SK-N-SH (cell line): ENCODE data around the gene MAU2. TPM values are rescaled to one million over a fixed set of nuclear protein-coding genes. Genes with fewer than 3 reads are reported as not detected.

Experiments
- CTCF ChIA-PET: fragments of 300-600, 350-600 bp; formaldehyde crosslinking; extraction: SDS; loops from one replicate; lab custom pipeline; 2021; lab: Yijun Ruan, JAX
- POLR2A ChIA-PET: fragments of 350-600 bp; sonication (Branson Sonifier 250); formaldehyde crosslinking; extraction: SDS; loops from one replicate; lab custom pipeline; 2020; ENCODE audit warnings: antibody characterized with exemption, inconsistent platforms; lab: Yijun Ruan, JAX
- DNase-seq: peaks from one replicate; pipeline ENCODE4 v3.0.0; 2012
- H2AFZ ChIP-seq: fragments of 200-600 bp; sonication (generic); 2 replicates; pipeline ENCODE4 v1.8.1; 2016; ENCODE audit warnings: antibody characterized with exemption, mild to moderate bottlenecking, low read depth
- H3F3A ChIP-seq: fragments of 200-600 bp; sonication (generic); replicated peaks from 2 replicates; pipeline ENCODE3; 2016; ENCODE audit warnings: antibody characterized with exemption, mild to moderate bottlenecking; ENCODE audit not compliant: insufficient read depth
- H3K27ac ChIP-seq, 2 experiments: fragments of 200-500 bp in 1 of 2; fragments of 200-600 bp in 1 of 2; sonication (Bioruptor generic) in 1 of 2; sonication (generic), shearing (Covaris generic) in 1 of 2; 2 replicates each; pipeline versions ENCODE4 v1.5.1 to v1.6.1; 2014 to 2016; ENCODE audit warnings: low read depth in 2 of 2, inconsistent platforms in 1 of 2, low read length in 1 of 2, mild to moderate bottlenecking in 1 of 2, mixed read lengths in 1 of 2
- H3K27me3 ChIP-seq: fragments of 200-600 bp; sonication (generic), shearing (Covaris generic); 2 replicates; pipeline ENCODE4 v1.6.1; 2016; ENCODE audit warnings: mixed run types; ENCODE audit not compliant: insufficient read depth
- H3K36me3 ChIP-seq, 2 experiments: fragments of 200-500 bp in 1 of 2; fragments of 200-600 bp in 1 of 2; sonication (Bioruptor generic) in 1 of 2; sonication (generic) in 1 of 2; replicated peaks in 1 of 2; 2 replicates each; pipeline versions ENCODE3 to v1.5.1; 2014 to 2016; ENCODE audit warnings: low read length in 1 of 2, mild to moderate bottlenecking in 1 of 2; ENCODE audit not compliant: insufficient read depth in 2 of 2, control insufficient read depth in 1 of 2
- H3K4me1 ChIP-seq, 2 experiments: fragments of 200-500 bp in 1 of 2; fragments of 200-600 bp in 1 of 2; sonication (Bioruptor generic) in 1 of 2; sonication (generic), shearing (Covaris generic) in 1 of 2; 2 replicates each; pipeline versions ENCODE4 v1.5.1 to v1.6.1; 2014 to 2016; ENCODE audit warnings: low read depth in 1 of 2, low read length in 1 of 2, mixed run types in 1 of 2; ENCODE audit not compliant: insufficient read depth in 2 of 2, control insufficient read depth in 1 of 2
- H3K4me2 ChIP-seq: fragments of 200-600 bp; sonication (generic), shearing (Covaris generic); 2 replicates; pipeline ENCODE4 v1.6.1; 2017; ENCODE audit warnings: mixed run types
- H3K4me3 ChIP-seq, 2 experiments: fragments of 200-500 bp in 1 of 2; fragments of 200-600 bp in 1 of 2; sonication (Bioruptor generic) in 1 of 2; sonication (generic), shearing (Covaris generic) in 1 of 2; 2 replicates each; pipeline versions ENCODE4 v1.5.1 to v1.8.1; 2014 to 2016; ENCODE audit warnings: low read depth in 2 of 2, inconsistent platforms in 1 of 2, low read length in 1 of 2, mild to moderate bottlenecking in 1 of 2, mixed read lengths in 1 of 2, moderate library complexity in 1 of 2
- H3K79me2 ChIP-seq: fragments of 200-600 bp; sonication (generic); 2 replicates; pipeline ENCODE4 v1.8.1; 2017; ENCODE audit warnings: mild to moderate bottlenecking; ENCODE audit not compliant: insufficient read depth
- H3K9ac ChIP-seq: fragments of 200-600 bp; sonication (generic); 2 replicates; pipeline ENCODE4 v1.6.1; 2017; ENCODE audit warnings: mixed run types
- H3K9me2 ChIP-seq: fragments of 200-600 bp; sonication (generic); 2 replicates; pipeline ENCODE4 v1.6.1; 2017; ENCODE audit warnings: mixed run types
- H3K9me3 ChIP-seq: fragments of 200-600 bp; sonication (generic); 2 replicates; pipeline ENCODE4 v1.6.1; 2017; ENCODE audit warnings: mixed run types, mild to moderate bottlenecking, moderate library complexity
- H4K20me1 ChIP-seq: fragments of 200-600 bp; sonication (generic); 2 replicates; pipeline ENCODE4 v1.6.1; 2017; ENCODE audit warnings: mild to moderate bottlenecking, mixed run types; ENCODE audit not compliant: insufficient read depth
- ELF1 ChIP-seq: IDR thresholded peaks from 2 replicates; pipeline ENCODE4 v1.4.0; 2012
- EP300 ChIP-seq, 2 experiments: IDR thresholded peaks; 2 replicates each; pipeline versions ENCODE4 v1.4.0 to v1.6.1; 2012; ENCODE audit warnings: borderline replicate concordance in 1 of 2, low read depth in 1 of 2, low read length in 1 of 2
- MXI1 ChIP-seq: IDR thresholded peaks from 2 replicates; pipeline ENCODE4 v1.6.1; 2012; ENCODE audit warnings: mild to moderate bottlenecking, low read depth, low read length, improper control_type of control experiment
- NRF1 ChIP-seq: IDR thresholded peaks from 2 replicates; pipeline ENCODE4 v1.6.1; 2012; ENCODE audit warnings: low read depth, mild to moderate bottlenecking, low read length
- RAD21 ChIP-seq: IDR thresholded peaks from 2 replicates; pipeline ENCODE4 v1.6.1; 2012; ENCODE audit warnings: mild to moderate bottlenecking, low read length
- RFX5 ChIP-seq: IDR thresholded peaks from 2 replicates; pipeline ENCODE4 v1.6.1; 2012; ENCODE audit warnings: mild to moderate bottlenecking, improper control_type of control experiment, low read length
- RXRA ChIP-seq: IDR thresholded peaks from 2 replicates; pipeline ENCODE4 v1.4.0; 2012; ENCODE audit warnings: low read depth, mild to moderate bottlenecking, borderline replicate concordance
- TAF1 ChIP-seq: IDR thresholded peaks from 2 replicates; pipeline ENCODE4 v1.6.1; 2012; ENCODE audit warnings: low read depth, mild to moderate bottlenecking, low read length, moderate library complexity, borderline replicate concordance
- TEAD4 ChIP-seq: IDR thresholded peaks from 2 replicates; pipeline ENCODE4 v1.4.0; 2012; ENCODE audit warnings: mild to moderate bottlenecking, borderline replicate concordance; ENCODE audit not compliant: insufficient read depth
- YY1 ChIP-seq: IDR thresholded peaks from 2 replicates; pipeline ENCODE4 v1.4.0; 2012; ENCODE audit warnings: low read depth, mild to moderate bottlenecking
- WGBS: methylation state at CpG from one replicate; pipeline ENCODE4 v1.1.6; 2017; ENCODE audit warnings: low lambda C conversion rate; 5-methylcytosine and 5-hydroxymethylcytosine counted together
- polyA plus RNA-seq, 3 experiments: library from polyadenylated mRNA; depleted of rRNA; stranded (reverse); fragments of >200 nt; gene quantifications; 2 replicates each; pipeline ENCODE4 v1.2.3, GENCODE V29; 2012
- TF ChIP-seq, protein P1 (sequence below): IDR thresholded peaks from 2 replicates; pipeline ENCODE4 v1.4.0; 2012; ENCODE audit warnings: low read depth, borderline replicate concordance
- TF ChIP-seq, protein P2 (sequence below): fragments of 200-600 bp; sonication (generic); IDR thresholded peaks from 2 replicates; pipeline ENCODE4 v1.6.1; 2017; ENCODE audit warnings: antibody characterized with exemption, mild to moderate bottlenecking, moderate library complexity
- TF ChIP-seq, protein P3 (sequence below): fragments of 150-350 bp; IDR thresholded peaks from 2 replicates; pipeline ENCODE4 v1.6.1; 2016; ENCODE audit warnings: mild to moderate bottlenecking, low read depth, low read length

The MAU2 gene
- polyA plus RNA-seq, 1 of the 3 experiments (the other 2 are of a cell fraction) = 17.6 TPM

DNA sequence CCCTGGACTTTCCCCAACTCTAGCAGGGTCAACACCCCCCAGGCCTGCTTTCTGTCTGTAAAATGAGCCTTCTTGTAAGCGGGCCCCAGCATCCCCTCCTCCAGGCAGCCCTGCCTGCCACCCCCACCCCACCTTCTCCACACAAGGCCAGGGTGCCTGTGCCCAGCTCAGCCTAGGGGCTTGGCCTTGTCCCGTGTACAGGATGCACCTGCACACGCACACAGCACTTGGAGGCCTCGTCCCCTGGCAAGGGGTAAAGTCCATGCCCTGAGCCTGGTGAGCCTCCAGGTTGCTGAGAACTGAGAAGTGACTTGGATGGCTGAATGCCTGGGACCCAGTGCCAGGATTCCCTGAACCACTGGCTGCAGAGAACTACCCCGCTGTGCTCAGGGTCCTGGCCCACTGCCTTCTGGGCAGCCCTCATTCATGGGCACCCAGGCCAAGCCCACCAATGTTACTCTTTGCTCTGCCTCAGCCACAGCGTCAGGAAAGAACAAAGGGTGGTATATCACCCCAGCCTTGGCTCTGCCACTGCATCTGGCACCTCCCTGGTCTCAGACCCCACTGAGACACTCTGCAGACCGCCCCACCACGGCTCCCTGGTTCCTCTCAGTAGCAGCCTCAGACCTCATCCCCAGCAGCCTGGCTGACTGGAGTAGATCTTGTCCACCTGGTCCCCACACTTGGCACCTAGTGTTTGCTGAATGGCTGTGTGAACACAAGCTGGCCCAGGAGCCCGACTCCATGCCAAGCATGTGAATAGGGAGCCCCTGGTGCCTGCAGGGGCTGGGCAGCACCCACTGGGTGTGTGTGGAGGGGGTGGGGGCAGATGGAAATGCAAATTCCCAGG lies 45.7 kb upstream of the MAU2 start:
- H3K79me2 ChIP-seq = no peaks in the 10 kb centered on the region
- peaks cover 0 to 44% of the 10 kb centered on the region in 2 experiments for H3K36me3 ChIP-seq
- H3F3A ChIP-seq = peaks cover 3% of the 10 kb centered on the region
- H3K4me1 ChIP-seq = peaks cover 0 to 20% of the 10 kb centered on the region in 2 experiments; a peak in 1 of 4 replicates
- TF ChIP-seq RFX5 (no peak), MXI1 (no peak), ELF1 (no peak)
- TF ChIP-seq, protein P1, sequence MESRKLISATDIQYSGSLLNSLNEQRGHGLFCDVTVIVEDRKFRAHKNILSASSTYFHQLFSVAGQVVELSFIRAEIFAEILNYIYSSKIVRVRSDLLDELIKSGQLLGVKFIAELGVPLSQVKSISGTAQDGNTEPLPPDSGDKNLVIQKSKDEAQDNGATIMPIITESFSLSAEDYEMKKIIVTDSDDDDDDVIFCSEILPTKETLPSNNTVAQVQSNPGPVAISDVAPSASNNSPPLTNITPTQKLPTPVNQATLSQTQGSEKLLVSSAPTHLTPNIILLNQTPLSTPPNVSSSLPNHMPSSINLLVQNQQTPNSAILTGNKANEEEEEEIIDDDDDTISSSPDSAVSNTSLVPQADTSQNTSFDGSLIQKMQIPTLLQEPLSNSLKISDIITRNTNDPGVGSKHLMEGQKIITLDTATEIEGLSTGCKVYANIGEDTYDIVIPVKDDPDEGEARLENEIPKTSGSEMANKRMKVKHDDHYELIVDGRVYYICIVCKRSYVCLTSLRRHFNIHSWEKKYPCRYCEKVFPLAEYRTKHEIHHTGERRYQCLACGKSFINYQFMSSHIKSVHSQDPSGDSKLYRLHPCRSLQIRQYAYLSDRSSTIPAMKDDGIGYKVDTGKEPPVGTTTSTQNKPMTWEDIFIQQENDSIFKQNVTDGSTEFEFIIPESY = no peak
- no peak overlapping the region for H3K4me3 ChIP-seq
- H3K9me3 ChIP-seq = no peaks in the 10 kb centered on the region
- H4K20me1 ChIP-seq = no peaks in the 10 kb centered on the region
- H2AFZ ChIP-seq = no peak overlapping the region
- H3K4me2 ChIP-seq = no peak overlapping the region
- H3K9me2 ChIP-seq = no peaks in the 10 kb centered on the region
- DNase-seq = peak; percentile 14
- H3K27ac ChIP-seq = no peak overlapping the region
- 92% methylated on average over 6 of the region's 9 CpGs for WGBS
- CTCF ChIA-PET = interaction anchor here (0.9 to 1.5 kb wide), 2 partner anchors 10 to 68 kb away, joined by 3 read pairs; no protein-coding TSS in a partner anchor
- H3K27me3 ChIP-seq = no peaks in the 10 kb centered on the region
- POLR2A ChIA-PET = interaction anchor here (1.0 to 1.3 kb wide), 2 partner anchors 11 to 82 kb away, joined by 3 read pairs; no protein-coding TSS in a partner anchor
- no peak overlapping the region for H3K9ac ChIP-seq

DNA sequence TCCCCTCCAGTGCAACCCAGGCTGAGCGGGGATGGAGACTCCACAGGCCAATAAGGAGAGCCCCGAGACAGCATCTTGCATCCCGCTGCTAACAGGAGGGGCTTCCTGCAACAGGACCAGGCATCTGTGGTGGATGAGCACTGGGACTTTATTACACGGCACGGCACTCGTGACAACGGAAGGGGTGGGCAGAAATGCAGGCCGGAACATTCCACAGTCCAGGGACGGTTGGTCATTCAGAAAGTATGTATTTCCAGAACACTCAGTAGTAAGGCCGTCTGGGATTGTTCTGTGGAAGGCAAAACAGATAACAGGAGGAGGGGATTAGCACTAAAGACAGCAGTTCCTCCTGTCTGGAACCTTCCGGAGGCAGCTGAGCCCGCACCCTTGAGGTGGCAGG lies 44.2 kb upstream of the MAU2 start:
- no peaks in the 10 kb centered on the region for H3K9me2 ChIP-seq
- no peaks in the 10 kb centered on the region for H3K27me3 ChIP-seq
- H3K27ac ChIP-seq = no peak overlapping the region
- H3K4me2 ChIP-seq = no peak overlapping the region
- no peaks in the 10 kb centered on the region for H3K79me2 ChIP-seq
- no peaks in the 10 kb centered on the region for H4K20me1 ChIP-seq
- peaks cover 3% of the 10 kb centered on the region for H3F3A ChIP-seq
- WGBS = 88% methylated on average over 11 of the region's 12 CpGs
- H3K9ac ChIP-seq = no peak overlapping the region
- H3K36me3 ChIP-seq = peaks cover 0 to 57% of the 10 kb centered on the region in 2 experiments
- ChIA-PET CTCF (interaction anchor here (1.6 kb wide), 1 partner anchor 37 kb away, joined by 3 read pairs; no protein-coding TSS in a partner anchor), POLR2A (interaction anchor here (1.3 kb wide), 1 partner anchor 13 kb away, joined by 3 read pairs; no protein-coding TSS in a partner anchor)
- H3K9me3 ChIP-seq = no peaks in the 10 kb centered on the region
- H3K4me1 ChIP-seq = peaks cover 0 to 20% of the 10 kb centered on the region in 2 experiments; a peak in 1 of 4 replicates
- no peak overlapping the region for H3K4me3 ChIP-seq
- peak; percentile 10 for DNase-seq
- H2AFZ ChIP-seq = no peak overlapping the region
- TF ChIP-seq, protein P2, sequence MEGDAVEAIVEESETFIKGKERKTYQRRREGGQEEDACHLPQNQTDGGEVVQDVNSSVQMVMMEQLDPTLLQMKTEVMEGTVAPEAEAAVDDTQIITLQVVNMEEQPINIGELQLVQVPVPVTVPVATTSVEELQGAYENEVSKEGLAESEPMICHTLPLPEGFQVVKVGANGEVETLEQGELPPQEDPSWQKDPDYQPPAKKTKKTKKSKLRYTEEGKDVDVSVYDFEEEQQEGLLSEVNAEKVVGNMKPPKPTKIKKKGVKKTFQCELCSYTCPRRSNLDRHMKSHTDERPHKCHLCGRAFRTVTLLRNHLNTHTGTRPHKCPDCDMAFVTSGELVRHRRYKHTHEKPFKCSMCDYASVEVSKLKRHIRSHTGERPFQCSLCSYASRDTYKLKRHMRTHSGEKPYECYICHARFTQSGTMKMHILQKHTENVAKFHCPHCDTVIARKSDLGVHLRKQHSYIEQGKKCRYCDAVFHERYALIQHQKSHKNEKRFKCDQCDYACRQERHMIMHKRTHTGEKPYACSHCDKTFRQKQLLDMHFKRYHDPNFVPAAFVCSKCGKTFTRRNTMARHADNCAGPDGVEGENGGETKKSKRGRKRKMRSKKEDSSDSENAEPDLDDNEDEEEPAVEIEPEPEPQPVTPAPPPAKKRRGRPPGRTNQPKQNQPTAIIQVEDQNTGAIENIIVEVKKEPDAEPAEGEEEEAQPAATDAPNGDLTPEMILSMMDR = no peak
- no peak for TF ChIP-seq TAF1
- TF ChIP-seq, protein P3, sequence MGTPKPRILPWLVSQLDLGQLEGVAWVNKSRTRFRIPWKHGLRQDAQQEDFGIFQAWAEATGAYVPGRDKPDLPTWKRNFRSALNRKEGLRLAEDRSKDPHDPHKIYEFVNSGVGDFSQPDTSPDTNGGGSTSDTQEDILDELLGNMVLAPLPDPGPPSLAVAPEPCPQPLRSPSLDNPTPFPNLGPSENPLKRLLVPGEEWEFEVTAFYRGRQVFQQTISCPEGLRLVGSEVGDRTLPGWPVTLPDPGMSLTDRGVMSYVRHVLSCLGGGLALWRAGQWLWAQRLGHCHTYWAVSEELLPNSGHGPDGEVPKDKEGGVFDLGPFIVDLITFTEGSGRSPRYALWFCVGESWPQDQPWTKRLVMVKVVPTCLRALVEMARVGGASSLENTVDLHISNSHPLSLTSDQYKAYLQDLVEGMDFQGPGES = no peak
- TF ChIP-seq, protein P1 = no peak
- TF ChIP-seq TEAD4 = no peak
- TF ChIP-seq YY1 = no peak
- no peak for TF ChIP-seq EP300 (IDR thresholded peaks at IDR 0.05; ENCODE audit: borderline replicate concordance in 1 of 2, low read depth in 1 of 2, low read length in 1 of 2)
- TF ChIP-seq NRF1 = no peak
- no peak for TF ChIP-seq RAD21
- no peak for TF ChIP-seq RXRA
